GM12878 (cell line): ENCODE results near the gene SYNDIG1. TPM values are rescaled to one million over a fixed set of nuclear protein-coding genes. Genes with fewer than 3 reads are reported as not detected.

ENCODE experiments used
- ATAC-seq: fragments of 200-7000 bp; cut with Tn5 transposase; 3 replicates; pipeline ENCODE4 v1.9.1; 2020; ENCODE audit warnings: mild to moderate bottlenecking, moderate library complexity
- BruUV-seq: library from RNA; stranded (reverse); fragments of 400-500 nt; replicated peaks from 2 replicates; lab custom pipeline; 2021; lab: Mats Ljungman, UMichigan
- CTCF ChIA-PET: fragments of 300-600 bp; sonication (Branson Sonifier 250); formaldehyde crosslinking; extraction: SDS; loops from one replicate; lab custom pipeline; 2021; ENCODE audit warnings: inconsistent platforms; lab: Yijun Ruan, JAX
- POLR2A ChIA-PET: fragments of 350-600 bp; formaldehyde crosslinking; extraction: SDS; loops from one replicate; lab custom pipeline; 2021; ENCODE audit warnings: inconsistent platforms; lab: Charles Lee
- RAD21 ChIA-PET: fragments of 300-600 bp; sonication (Branson Sonifier 250); formaldehyde crosslinking; loops from one replicate; lab custom pipeline; 2023; ENCODE audit warnings: antibody characterized with exemption; ENCODE audit not compliant: unreplicated experiment; lab: Charles Lee
- SMC1A ChIA-PET: fragments of 300-600 bp; sonication (Branson Sonifier 250); formaldehyde crosslinking; loops from one replicate; lab custom pipeline; 2023; ENCODE audit not compliant: unreplicated experiment, uncharacterized antibody; lab: Charles Lee
- DNase-seq: peaks from one replicate; pipeline ENCODE4 v3.0.0-alpha.2; 2011; ENCODE audit warnings: low read depth, low spot score
- FAIRE-seq: peaks from 3 replicates; lab custom pipeline; 2011; peaks lifted over from hg19 to GRCh38; lab: Jason Lieb, UNC
- H2AFZ ChIP-seq: 2 replicates; pipeline ENCODE4 v1.6.0; 2011; ENCODE audit warnings: low read depth, low read length, control low read depth; ENCODE audit not compliant: control insufficient read depth
- H3K27ac ChIP-seq: 2 replicates; pipeline ENCODE4 v1.5.1; 2011; ENCODE audit warnings: control low read depth; ENCODE audit not compliant: control insufficient read depth, insufficient read depth
- H3K27me3 ChIP-seq, 2 experiments: replicated peaks in 1 of 2; 2 replicates each; pipeline versions ENCODE4 v1.6.0 to v1.6.1; 2011; ENCODE audit warnings: low read length in 1 of 2; ENCODE audit not compliant: control insufficient read depth in 2 of 2, insufficient read depth in 2 of 2
- H3K36me3 ChIP-seq, 2 experiments: 2 replicates each; pipeline ENCODE4 v1.5.1; 2011; ENCODE audit warnings: low read length in 1 of 2; ENCODE audit not compliant: control insufficient read depth in 2 of 2, insufficient read depth in 2 of 2
- H3K4me1 ChIP-seq: 2 replicates; pipeline ENCODE4 v1.6.1; 2011; ENCODE audit warnings: mild to moderate bottlenecking, low read length, moderate library complexity, mixed read lengths; ENCODE audit not compliant: control insufficient read depth, insufficient read depth
- H3K4me2 ChIP-seq: 2 replicates; pipeline ENCODE4 v1.6.0; 2011; ENCODE audit warnings: control low read depth; ENCODE audit not compliant: control insufficient read depth, insufficient read depth
- H3K4me3 ChIP-seq: fragments of 200-600 bp; sonication (generic); 2 replicates; pipeline ENCODE4 v1.5.1; 2016
- H3K79me2 ChIP-seq: 2 replicates; pipeline ENCODE4 v1.6.0; 2011; ENCODE audit warnings: low read length; ENCODE audit not compliant: control insufficient read depth, insufficient read depth
- H3K9ac ChIP-seq: 2 replicates; pipeline ENCODE4 v1.8.0; 2011; ENCODE audit warnings: low read length, control low read depth, mixed read lengths; ENCODE audit not compliant: control insufficient read depth, insufficient read depth
- H3K9me3 ChIP-seq: replicated peaks from 3 replicates; pipeline ENCODE4 v1.5.1; 2011; ENCODE audit warnings: mild to moderate bottlenecking, low read length; ENCODE audit not compliant: control insufficient read depth, insufficient read depth
- H4K20me1 ChIP-seq: 2 replicates; pipeline ENCODE4 v1.6.0; 2011; ENCODE audit not compliant: control insufficient read depth, insufficient read depth
- BMI1 ChIP-seq: fragments of 450-650 bp; IDR thresholded peaks from 2 replicates; pipeline ENCODE4 v1.6.1; 2016; ENCODE audit warnings: mild to moderate bottlenecking, moderate library complexity, borderline replicate concordance
- MTA2 ChIP-seq: fragments of 450-650 bp; IDR thresholded peaks from 2 replicates; pipeline ENCODE4 v1.6.1; 2016; ENCODE audit warnings: low read depth, mild to moderate bottlenecking, moderate library complexity
- NRF1 ChIP-seq: conservative IDR thresholded peaks from 2 replicates; pipeline ENCODE4 v1.6.1; 2011; ENCODE audit warnings: mild to moderate bottlenecking, low read depth, low read length, improper control_type of control experiment
- POU2F2 ChIP-seq: IDR thresholded peaks from 3 replicates; pipeline ENCODE4 v1.6.1; 2011; ENCODE audit warnings: low read depth, mild to moderate bottlenecking, low read length, borderline replicate concordance
- RELA ChIP-seq: fragments of 450-650 bp; IDR thresholded peaks from 2 replicates; pipeline ENCODE4 v1.8.0; 2014; ENCODE audit warnings: borderline replicate concordance; ENCODE audit not compliant: partially characterized antibody
- SREBF1 ChIP-seq: IDR thresholded peaks from 2 replicates; pipeline ENCODE4 v1.6.1; 2012; ENCODE audit warnings: mild to moderate bottlenecking, low read length
- TARDBP ChIP-seq: IDR thresholded peaks from 2 replicates; pipeline ENCODE4 v1.6.1; 2016; ENCODE audit warnings: borderline replicate concordance
- TCF3 ChIP-seq: IDR thresholded peaks from 2 replicates; pipeline ENCODE4 v1.6.1; 2012; ENCODE audit warnings: low read depth, mild to moderate bottlenecking, low read length, borderline replicate concordance; ENCODE audit not compliant: insufficient read depth
- WGBS: methylation state at CpG from one replicate; pipeline ENCODE4 v1.1.6; 2016; ENCODE audit warnings: low lambda C conversion rate; ENCODE audit not compliant: insufficient replicate concordance, insufficient coverage; ENCODE audit errors: missing lambda C conversion rate; 5-methylcytosine and 5-hydroxymethylcytosine counted together
- in situ Hi-C: fragments of 300-500 bp; cut with MboI; formaldehyde crosslinking; loops from 9 replicates; pipeline ENCODE4 v1.14.3; 2018; ENCODE audit warnings: mixed read lengths
- intact Hi-C: fragments of 100-400 bp; cut with micrococcal nuclease; formaldehyde crosslinking; loops from one replicate; pipeline ENCODE4 v1.14.2; 2022; ENCODE audit not compliant: unreplicated experiment
- polyA plus RNA-seq, 11 experiments: library from polyadenylated mRNA; depleted of rRNA in 4 of 11; unstranded in 6 of 11; stranded (reverse) in 5 of 11; fragments of >200 nt; fragmentation: Nextera tagmentation in 4 of 11; fragmentation: Illumina TruSeq in 1 of 11; extraction: Ambion mirVana in 4 of 11; extraction: Trizol in 1 of 11; gene quantifications; 1 replicate in 1 of 11; 2 replicates in 10 of 11; pipeline versions ENCODE4 v1.2.1 to v1.2.3, GENCODE V29; 2011 to 2016; ENCODE audit warnings: inconsistent platforms in 2 of 11, missing spikeins in 2 of 11, low read depth in 1 of 11
- total RNA-seq, 4 experiments: library from RNA; depleted of rRNA in 3 of 4; stranded (reverse); fragments of >200 nt in 3 of 4; fragmentation: Illumina TruSeq in 1 of 4; extraction: Trizol in 1 of 4; gene quantifications; 2 replicates each; pipeline versions ENCODE4 v1.2.1 to v1.2.3, GENCODE V29; 2013 to 2021
- TF ChIP-seq, protein P1 (sequence below): fragments of 450-650 bp; IDR thresholded peaks from 2 replicates; pipeline ENCODE4 v1.6.1; 2016; ENCODE audit warnings: mild to moderate bottlenecking

SYNDIG1 gene
- total and polyA plus RNA-seq, 10 of the 15 experiments (the other 5 are each of a cell fraction or from before 2014, with no cell fraction given) = not detected

DNA sequence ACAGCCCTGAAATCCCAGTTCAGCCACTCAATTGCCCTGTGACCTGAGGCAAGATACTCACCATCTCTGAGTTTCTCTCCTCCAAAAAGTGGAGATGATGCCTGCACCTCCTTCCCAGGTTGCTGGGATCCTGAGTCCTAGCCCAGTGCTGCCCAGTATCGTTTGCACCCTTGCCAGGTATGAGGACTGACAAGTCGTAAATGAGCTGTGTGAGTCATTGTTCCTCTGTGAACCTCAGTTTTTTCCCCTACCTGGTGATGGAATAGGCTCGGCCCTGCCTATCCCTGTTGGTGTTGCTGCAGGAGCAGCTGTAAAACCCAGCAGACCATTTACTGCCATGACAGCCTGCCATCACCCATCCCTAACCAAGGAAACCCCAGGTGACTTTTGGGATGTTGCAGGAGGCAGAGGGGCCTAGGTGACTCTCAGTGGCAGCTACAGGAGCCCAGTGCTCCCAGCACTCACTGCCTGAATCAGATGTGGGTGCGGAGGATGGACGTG, 229.3 kb downstream of the SYNDIG1 start:
- WGBS = 33% methylated on average over 5 of the region's 5 CpGs
- no peaks in the 10 kb centered on the region for H4K20me1 ChIP-seq
- SMC1A ChIA-PET = no interaction called here
- no peak overlapping the region for H3K4me3 ChIP-seq
- RAD21 ChIA-PET = no interaction called here
- ATAC-seq = no peak
- in situ Hi-C loops = no loop called here
- no peak overlapping the region for H3K9ac ChIP-seq
- no peak for DNase-seq
- no peaks in the 10 kb centered on the region for H3K79me2 ChIP-seq
- H2AFZ ChIP-seq = no peak overlapping the region
- CTCF ChIA-PET = interaction anchor here (0.6 kb wide), 1 partner anchor 108 kb away, joined by 3 read pairs; no protein-coding TSS in a partner anchor
- TF ChIP-seq, protein P1, sequence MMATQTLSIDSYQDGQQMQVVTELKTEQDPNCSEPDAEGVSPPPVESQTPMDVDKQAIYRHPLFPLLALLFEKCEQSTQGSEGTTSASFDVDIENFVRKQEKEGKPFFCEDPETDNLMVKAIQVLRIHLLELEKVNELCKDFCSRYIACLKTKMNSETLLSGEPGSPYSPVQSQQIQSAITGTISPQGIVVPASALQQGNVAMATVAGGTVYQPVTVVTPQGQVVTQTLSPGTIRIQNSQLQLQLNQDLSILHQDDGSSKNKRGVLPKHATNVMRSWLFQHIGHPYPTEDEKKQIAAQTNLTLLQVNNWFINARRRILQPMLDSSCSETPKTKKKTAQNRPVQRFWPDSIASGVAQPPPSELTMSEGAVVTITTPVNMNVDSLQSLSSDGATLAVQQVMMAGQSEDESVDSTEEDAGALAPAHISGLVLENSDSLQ = no peak
- TF ChIP-seq TARDBP = no peak
- TF ChIP-seq BMI1 = no peak
- no peak for TF ChIP-seq MTA2
- POLR2A ChIA-PET = no interaction called here
- intact Hi-C loops = no loop called here
- no peak overlapping the region for H3K4me2 ChIP-seq
- no peak for FAIRE-seq
- BruUV-seq = no TSS peak
- H3K27ac ChIP-seq = no peak overlapping the region
- no peaks in the 10 kb centered on the region for H3K9me3 ChIP-seq
- no peaks in the 10 kb centered on the region; a peak in 1 of 4 replicates for H3K27me3 ChIP-seq
- H3K4me1 ChIP-seq = no peaks in the 10 kb centered on the region
- H3K36me3 ChIP-seq = no peaks in the 10 kb centered on the region

DNA sequence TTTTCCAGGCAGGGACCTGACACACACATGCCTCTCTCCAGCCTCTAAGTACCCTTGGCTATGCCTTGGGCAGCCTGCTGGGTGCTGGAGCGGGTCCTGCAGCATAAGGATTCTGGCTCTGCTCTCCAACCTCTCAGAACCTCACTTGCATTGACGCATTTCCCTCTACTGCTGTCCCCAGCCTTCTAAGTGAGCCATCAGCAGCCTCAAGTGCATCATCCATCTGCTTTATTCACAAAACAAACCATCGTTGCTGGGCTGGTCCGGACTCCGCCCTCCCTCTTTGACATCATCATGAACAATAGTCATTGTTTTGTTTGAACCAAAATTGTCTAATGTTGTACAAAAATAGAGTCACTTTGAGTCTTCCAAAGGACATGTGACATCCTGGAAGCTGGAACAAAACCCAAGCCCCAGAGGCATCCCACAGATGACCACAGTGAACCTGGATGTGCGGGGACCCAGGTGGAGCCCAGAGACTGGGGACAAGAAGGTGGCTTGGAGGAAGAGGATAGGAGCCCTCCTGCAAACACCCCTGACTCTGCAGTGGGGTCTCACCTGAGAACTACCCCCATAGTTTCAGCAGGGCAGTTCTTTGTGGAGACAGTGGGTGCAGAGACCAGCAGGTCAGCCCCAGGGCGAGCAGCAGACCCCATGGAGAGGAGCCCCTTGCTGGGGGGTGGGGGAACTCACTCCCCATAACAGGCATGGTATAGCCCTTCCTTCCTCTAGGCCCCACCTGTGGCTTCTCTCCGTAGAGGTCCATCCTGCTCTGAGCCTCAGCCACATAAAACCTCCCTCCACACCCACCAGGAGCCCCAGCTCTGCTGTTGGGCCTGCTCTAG, 230.1 kb downstream of the SYNDIG1 start:
- ATAC-seq = no peak
- Histone ChIP-seq H2AFZ (no peak overlapping the region), H3K4me1 (no peaks in the 10 kb centered on the region), H4K20me1 (no peaks in the 10 kb centered on the region), H3K79me2 (no peaks in the 10 kb centered on the region), H3K36me3 (no peaks in the 10 kb centered on the region), H3K9me3 (no peaks in the 10 kb centered on the region), H3K4me2 (no peak overlapping the region), H3K9ac (no peak overlapping the region), H3K27me3 (no peaks in the 10 kb centered on the region; a peak in 1 of 4 replicates), H3K4me3 (no peak overlapping the region), H3K27ac (no peak overlapping the region)
- ChIA-PET POLR2A (no interaction called here), CTCF (interaction anchor here (0.6 kb wide), 1 partner anchor 107 kb away, joined by 3 read pairs; no protein-coding TSS in a partner anchor), SMC1A (no interaction called here), RAD21 (no interaction called here)
- in situ Hi-C loops = loop anchor here (5.0 kb wide), 1 partner anchor 47 kb away; no protein-coding TSS in a partner anchor
- no TSS peak for BruUV-seq
- no peak for FAIRE-seq
- WGBS = 20% methylated on average over 8 of the region's 8 CpGs
- DNase-seq = no peak
- intact Hi-C loops = no loop called here
- TF ChIP-seq POU2F2 (no peak), NRF1 (no peak), TCF3 (no peak), SREBF1 (no peak), RELA (no peak)
- TF ChIP-seq, protein P1 = no peak
